HepG2 (cell line): ENCODE data around the gene MUC13. TPM values are rescaled to one million over a fixed set of nuclear protein-coding genes. Genes with fewer than 3 reads are reported as not detected.

Experiments used
- MED1 ChIP-seq: sonication (generic); formaldehyde crosslinking; IDR thresholded peaks from 2 replicates; pipeline ENCODE4 v1.4.0; 2020; ENCODE audit warnings: missing genetic modification reagents
- MEIS2 ChIP-seq: sonication (generic); formaldehyde crosslinking; IDR thresholded peaks from 2 replicates; pipeline ENCODE4 v1.9.0; 2021; ENCODE audit warnings: mild to moderate bottlenecking, missing genetic modification reagents
- NFKB2 ChIP-seq: sonication (generic); formaldehyde crosslinking; IDR thresholded peaks from 2 replicates; pipeline ENCODE4 v1.4.0; 2020; ENCODE audit warnings: missing genetic modification reagents, borderline replicate concordance
- NPAS2 ChIP-seq: sonication (generic); formaldehyde crosslinking; IDR thresholded peaks from 2 replicates; pipeline ENCODE4 v1.8.0; 2022; ENCODE audit warnings: mild to moderate bottlenecking, missing genetic modification reagents, borderline replicate concordance
- PHF8 ChIP-seq: sonication (generic); formaldehyde crosslinking; IDR thresholded peaks from 2 replicates; pipeline ENCODE4 v1.5.0; 2020; ENCODE audit warnings: missing genetic modification reagents
- PITX1 ChIP-seq: sonication (generic); formaldehyde crosslinking; IDR thresholded peaks from 2 replicates; pipeline ENCODE4 v1.5.1; 2020; ENCODE audit warnings: mild to moderate bottlenecking, missing genetic modification reagents
- ZBTB38 ChIP-seq: sonication (generic); formaldehyde crosslinking; IDR thresholded peaks from 2 replicates; pipeline ENCODE4 v1.5.1; 2020; ENCODE audit warnings: mild to moderate bottlenecking, missing genetic modification reagents
- ZFP36L1 ChIP-seq: sonication (generic); formaldehyde crosslinking; IDR thresholded peaks from 2 replicates; pipeline ENCODE4 v1.8.0; 2022; ENCODE audit warnings: mild to moderate bottlenecking, missing genetic modification reagents, moderate library complexity
- ZNF770 ChIP-seq: sonication (generic); formaldehyde crosslinking; IDR thresholded peaks from 2 replicates; pipeline ENCODE4 v1.5.0; 2020; ENCODE audit warnings: mild to moderate bottlenecking, missing genetic modification reagents
- ZZZ3 ChIP-seq: sonication (generic); formaldehyde crosslinking; IDR thresholded peaks from 2 replicates; pipeline ENCODE4 v1.4.0; 2020; ENCODE audit warnings: missing genetic modification reagents, mild to moderate bottlenecking, borderline replicate concordance
- polyA plus RNA-seq, 8 experiments: library from polyadenylated mRNA; depleted of rRNA in 3 of 8; stranded (reverse) in 7 of 8; unstranded in 1 of 8; fragments of >200 nt; fragmentation: Illumina TruSeq in 4 of 8; extraction: Trizol in 4 of 8; gene quantifications; 2 replicates each; pipeline versions ENCODE4 v1.2.1 to v1.2.3, GENCODE V29; 2011 to 2016; ENCODE audit warnings: low read depth in 4 of 8, missing spikeins in 1 of 8, mixed read lengths in 1 of 8; ENCODE audit not compliant: insufficient read depth in 1 of 8
- total RNA-seq, 5 experiments: library from RNA; depleted of rRNA; stranded (reverse); fragments of >200 nt; fragmentation: Illumina TruSeq; extraction: Trizol; gene quantifications; 2 replicates each; pipeline ENCODE4 v1.2.3, GENCODE V29; 2016; ENCODE audit warnings: low read depth in 1 of 5
- TF ChIP-seq, protein P1 (sequence below): sonication (generic); formaldehyde crosslinking; IDR thresholded peaks from 2 replicates; pipeline ENCODE4 v1.4.0; 2020; ENCODE audit warnings: missing genetic modification reagents
- TF ChIP-seq, protein P2 (sequence below): sonication (generic); formaldehyde crosslinking; IDR thresholded peaks from 2 replicates; pipeline ENCODE4 v1.4.0; 2020; ENCODE audit warnings: missing genetic modification reagents, borderline replicate concordance
- TF ChIP-seq, protein P3 (sequence below): sonication (generic); formaldehyde crosslinking; IDR thresholded peaks from 2 replicates; pipeline ENCODE4 v1.5.0; 2020; ENCODE audit warnings: mild to moderate bottlenecking, missing genetic modification reagents, borderline replicate concordance

MUC13 gene
- total and polyA plus RNA-seq, 2 of the 13 experiments (the other 11 are each of a cell fraction or from before 2014, with no cell fraction given), result 0.04 to 1.2 TPM

DNA sequence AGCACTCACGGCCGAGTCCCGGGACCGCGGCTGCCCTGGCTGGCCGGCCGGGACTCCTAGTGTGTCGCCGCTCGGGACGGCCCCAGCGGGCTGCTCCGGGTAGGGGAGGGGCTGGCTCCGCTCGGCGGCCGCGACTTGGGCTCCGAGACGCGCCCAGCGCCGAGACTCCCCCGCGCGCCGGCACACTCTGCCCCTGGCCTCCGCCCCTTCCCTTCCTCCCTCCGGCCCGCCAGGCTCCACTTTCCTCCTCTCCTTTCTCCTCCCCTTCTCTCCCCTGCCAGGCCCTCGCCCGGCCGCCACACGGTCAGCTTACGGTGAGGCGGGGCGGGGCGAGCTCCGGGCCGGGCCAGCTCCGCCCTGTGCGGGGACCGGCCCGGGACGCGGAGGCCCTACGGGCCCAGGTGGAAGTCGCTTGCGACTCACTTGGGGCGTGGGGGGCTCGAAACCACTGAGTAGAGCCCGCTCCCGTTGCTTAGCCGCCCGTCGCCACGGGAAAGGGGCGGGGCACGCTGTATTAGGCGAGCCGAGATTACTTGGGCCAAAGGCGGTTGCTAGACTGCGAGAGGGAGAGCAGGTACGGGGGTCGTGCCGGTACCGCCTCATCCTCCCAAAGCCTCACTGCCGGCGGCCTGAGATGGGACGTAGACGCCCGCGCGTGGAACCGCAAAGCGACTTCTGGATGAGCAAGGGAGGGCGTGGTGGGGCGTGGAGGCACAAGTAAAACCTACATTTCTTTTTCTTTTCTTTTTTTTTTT, 47.2 kb downstream of the MUC13 start, which contains the start of gene ITGB5 (continued):
- TF ChIP-seq, protein P1, sequence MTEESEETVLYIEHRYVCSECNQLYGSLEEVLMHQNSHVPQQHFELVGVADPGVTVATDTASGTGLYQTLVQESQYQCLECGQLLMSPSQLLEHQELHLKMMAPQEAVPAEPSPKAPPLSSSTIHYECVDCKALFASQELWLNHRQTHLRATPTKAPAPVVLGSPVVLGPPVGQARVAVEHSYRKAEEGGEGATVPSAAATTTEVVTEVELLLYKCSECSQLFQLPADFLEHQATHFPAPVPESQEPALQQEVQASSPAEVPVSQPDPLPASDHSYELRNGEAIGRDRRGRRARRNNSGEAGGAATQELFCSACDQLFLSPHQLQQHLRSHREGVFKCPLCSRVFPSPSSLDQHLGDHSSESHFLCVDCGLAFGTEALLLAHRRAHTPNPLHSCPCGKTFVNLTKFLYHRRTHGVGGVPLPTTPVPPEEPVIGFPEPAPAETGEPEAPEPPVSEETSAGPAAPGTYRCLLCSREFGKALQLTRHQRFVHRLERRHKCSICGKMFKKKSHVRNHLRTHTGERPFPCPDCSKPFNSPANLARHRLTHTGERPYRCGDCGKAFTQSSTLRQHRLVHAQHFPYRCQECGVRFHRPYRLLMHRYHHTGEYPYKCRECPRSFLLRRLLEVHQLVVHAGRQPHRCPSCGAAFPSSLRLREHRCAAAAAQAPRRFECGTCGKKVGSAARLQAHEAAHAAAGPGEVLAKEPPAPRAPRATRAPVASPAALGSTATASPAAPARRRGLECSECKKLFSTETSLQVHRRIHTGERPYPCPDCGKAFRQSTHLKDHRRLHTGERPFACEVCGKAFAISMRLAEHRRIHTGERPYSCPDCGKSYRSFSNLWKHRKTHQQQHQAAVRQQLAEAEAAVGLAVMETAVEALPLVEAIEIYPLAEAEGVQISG, result peak; percentile 35
- peak; percentile 85 for TF ChIP-seq MEIS2
- no peak for TF ChIP-seq ZZZ3 (CRISPR knock-in tag)
- TF ChIP-seq ZBTB38 (CRISPR knock-in tag), result peak; percentile 90
- peak; percentile 50; the same call in 1 of the 2 replicates for TF ChIP-seq NFKB2
- TF ChIP-seq, protein P2, sequence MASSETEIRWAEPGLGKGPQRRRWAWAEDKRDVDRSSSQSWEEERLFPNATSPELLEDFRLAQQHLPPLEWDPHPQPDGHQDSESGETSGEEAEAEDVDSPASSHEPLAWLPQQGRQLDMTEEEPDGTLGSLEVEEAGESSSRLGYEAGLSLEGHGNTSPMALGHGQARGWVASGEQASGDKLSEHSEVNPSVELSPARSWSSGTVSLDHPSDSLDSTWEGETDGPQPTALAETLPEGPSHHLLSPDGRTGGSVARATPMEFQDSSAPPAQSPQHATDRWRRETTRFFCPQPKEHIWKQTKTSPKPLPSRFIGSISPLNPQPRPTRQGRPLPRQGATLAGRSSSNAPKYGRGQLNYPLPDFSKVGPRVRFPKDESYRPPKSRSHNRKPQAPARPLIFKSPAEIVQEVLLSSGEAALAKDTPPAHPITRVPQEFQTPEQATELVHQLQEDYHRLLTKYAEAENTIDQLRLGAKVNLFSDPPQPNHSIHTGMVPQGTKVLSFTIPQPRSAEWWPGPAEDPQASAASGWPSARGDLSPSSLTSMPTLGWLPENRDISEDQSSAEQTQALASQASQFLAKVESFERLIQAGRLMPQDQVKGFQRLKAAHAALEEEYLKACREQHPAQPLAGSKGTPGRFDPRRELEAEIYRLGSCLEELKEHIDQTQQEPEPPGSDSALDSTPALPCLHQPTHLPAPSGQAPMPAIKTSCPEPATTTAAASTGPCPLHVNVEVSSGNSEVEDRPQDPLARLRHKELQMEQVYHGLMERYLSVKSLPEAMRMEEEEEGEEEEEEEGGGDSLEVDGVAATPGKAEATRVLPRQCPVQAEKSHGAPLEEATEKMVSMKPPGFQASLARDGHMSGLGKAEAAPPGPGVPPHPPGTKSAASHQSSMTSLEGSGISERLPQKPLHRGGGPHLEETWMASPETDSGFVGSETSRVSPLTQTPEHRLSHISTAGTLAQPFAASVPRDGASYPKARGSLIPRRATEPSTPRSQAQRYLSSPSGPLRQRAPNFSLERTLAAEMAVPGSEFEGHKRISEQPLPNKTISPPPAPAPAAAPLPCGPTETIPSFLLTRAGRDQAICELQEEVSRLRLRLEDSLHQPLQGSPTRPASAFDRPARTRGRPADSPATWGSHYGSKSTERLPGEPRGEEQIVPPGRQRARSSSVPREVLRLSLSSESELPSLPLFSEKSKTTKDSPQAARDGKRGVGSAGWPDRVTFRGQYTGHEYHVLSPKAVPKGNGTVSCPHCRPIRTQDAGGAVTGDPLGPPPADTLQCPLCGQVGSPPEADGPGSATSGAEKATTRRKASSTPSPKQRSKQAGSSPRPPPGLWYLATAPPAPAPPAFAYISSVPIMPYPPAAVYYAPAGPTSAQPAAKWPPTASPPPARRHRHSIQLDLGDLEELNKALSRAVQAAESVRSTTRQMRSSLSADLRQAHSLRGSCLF (CRISPR knock-in tag), result no peak
- TF ChIP-seq NPAS2 (CRISPR knock-in tag), result no peak
- TF ChIP-seq MED1 (CRISPR knock-in tag), result peak; percentile 82
- no peak for TF ChIP-seq PITX1
- peak; percentile 53; the same call in 1 of the 2 replicates for TF ChIP-seq ZNF770
- TF ChIP-seq, protein P3, sequence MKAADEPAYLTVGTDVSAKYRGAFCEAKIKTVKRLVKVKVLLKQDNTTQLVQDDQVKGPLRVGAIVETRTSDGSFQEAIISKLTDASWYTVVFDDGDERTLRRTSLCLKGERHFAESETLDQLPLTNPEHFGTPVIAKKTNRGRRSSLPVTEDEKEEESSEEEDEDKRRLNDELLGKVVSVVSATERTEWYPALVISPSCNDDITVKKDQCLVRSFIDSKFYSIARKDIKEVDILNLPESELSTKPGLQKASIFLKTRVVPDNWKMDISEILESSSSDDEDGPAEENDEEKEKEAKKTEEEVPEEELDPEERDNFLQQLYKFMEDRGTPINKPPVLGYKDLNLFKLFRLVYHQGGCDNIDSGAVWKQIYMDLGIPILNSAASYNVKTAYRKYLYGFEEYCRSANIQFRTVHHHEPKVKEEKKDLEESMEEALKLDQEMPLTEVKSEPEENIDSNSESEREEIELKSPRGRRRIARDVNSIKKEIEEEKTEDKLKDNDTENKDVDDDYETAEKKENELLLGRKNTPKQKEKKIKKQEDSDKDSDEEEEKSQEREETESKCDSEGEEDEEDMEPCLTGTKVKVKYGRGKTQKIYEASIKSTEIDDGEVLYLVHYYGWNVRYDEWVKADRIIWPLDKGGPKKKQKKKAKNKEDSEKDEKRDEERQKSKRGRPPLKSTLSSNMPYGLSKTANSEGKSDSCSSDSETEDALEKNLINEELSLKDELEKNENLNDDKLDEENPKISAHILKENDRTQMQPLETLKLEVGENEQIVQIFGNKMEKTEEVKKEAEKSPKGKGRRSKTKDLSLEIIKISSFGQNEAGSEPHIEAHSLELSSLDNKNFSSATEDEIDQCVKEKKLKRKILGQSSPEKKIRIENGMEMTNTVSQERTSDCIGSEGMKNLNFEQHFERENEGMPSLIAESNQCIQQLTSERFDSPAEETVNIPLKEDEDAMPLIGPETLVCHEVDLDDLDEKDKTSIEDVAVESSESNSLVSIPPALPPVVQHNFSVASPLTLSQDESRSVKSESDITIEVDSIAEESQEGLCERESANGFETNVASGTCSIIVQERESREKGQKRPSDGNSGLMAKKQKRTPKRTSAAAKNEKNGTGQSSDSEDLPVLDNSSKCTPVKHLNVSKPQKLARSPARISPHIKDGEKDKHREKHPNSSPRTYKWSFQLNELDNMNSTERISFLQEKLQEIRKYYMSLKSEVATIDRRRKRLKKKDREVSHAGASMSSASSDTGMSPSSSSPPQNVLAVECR, result peak; percentile 56
- TF ChIP-seq ZFP36L1 (CRISPR knock-in tag), result no peak; the same call in 1 of the 2 replicates
- TF ChIP-seq PHF8 (CRISPR knock-in tag), result peak; percentile 61; the same call in 1 of the 2 replicates
